ENCODE measurements around the gene INPP5J. TPM values are rescaled to one million over a fixed set of nuclear protein-coding genes. Genes with fewer than 3 reads are reported as not detected.

Gene INPP5J
- total RNA-seq, 1 experiment from 2014 or later, result 6.2 TPM

- TF ChIP-seq CBFB (CRISPR knock-in tag; IDR thresholded peaks at IDR 0.05; ENCODE audit: low read depth) (peak; percentile 37; the same call in 1 of the 2 replicates), ZSCAN18 (CRISPR knock-in tag; IDR thresholded peaks at IDR 0.05) (no peak), NR1H2 (CRISPR knock-in tag; IDR thresholded peaks at IDR 0.05) (no peak), E2F4 (CRISPR knock-in tag; IDR thresholded peaks at IDR 0.05; ENCODE audit: borderline replicate concordance, low read depth) (0 out of 2 replicates have a peak, but pooled peaks have one; percentile 40), ZNF263 (CRISPR knock-in tag; IDR thresholded peaks at IDR 0.05; ENCODE audit: low read depth) (no peak), ZNF281 (CRISPR knock-in tag; IDR thresholded peaks at IDR 0.05) (peak; percentile 68; the same call in 1 of the 2 replicates), SMAD4 (CRISPR knock-in tag; IDR thresholded peaks at IDR 0.05) (peak; percentile 61; the same call in 1 of the 2 replicates), ZNF317 (CRISPR knock-in tag; IDR thresholded peaks at IDR 0.05; ENCODE audit: borderline replicate concordance, low read depth) (no peak), NFE2L1 (CRISPR knock-in tag; IDR thresholded peaks at IDR 0.05) (peak; percentile 31; the same call in 1 of the 2 replicates), GTF2I (CRISPR knock-in tag; conservative IDR thresholded peaks at IDR 0.05) (0 out of 2 replicates have a peak, but pooled peaks have one; percentile 23)
Measured at GRCh38 chr22:31084811-31085492, 37.8 kb upstream of the INPP5J start (continued).

- Mint-ChIP-seq H3K27me3 (ENCODE audit: low read depth) (peaks cover 11% of the 10 kb centered on the region), H3K36me3 (no peaks in the 10 kb centered on the region), H3K4me1 (peaks cover 32% of the 10 kb centered on the region), H3K4me3 (peak overlapping the region; percentile 69), H3K9me3 (no peaks in the 10 kb centered on the region), H3K27ac (no peak overlapping the region)
- POLR2A ChIA-PET, result interaction anchor here (1.0 to 4.2 kb wide), 8 partner anchors 12 to 195 kb away, joined by 3 to 43 read pairs (median 4); partner anchors contain the start of genes MORC2, SELENOM and TUG1
- CTCF ChIA-PET, result interaction anchor here (0.5 to 21.8 kb wide), 30 partner anchors 10 to 479 kb away, joined by 3 to 363 read pairs (median 4); partner anchors contain the start of genes INPP5J, MORC2, PLA2G3 and SELENOM
- DNase-seq (ENCODE audit: low spot score), result peak; percentile 39
- ATAC-seq, result no peak
- TF ChIP-seq ETV6 (CRISPR knock-in tag; IDR thresholded peaks at IDR 0.05), result no peak
- no peak for TF ChIP-seq KAT7 (CRISPR knock-in tag; IDR thresholded peaks at IDR 0.05; ENCODE audit: borderline replicate concordance)
- no peak for TF ChIP-seq ESRRA (CRISPR knock-in tag; IDR thresholded peaks at IDR 0.05; ENCODE audit: borderline replicate concordance)
- no peak for TF ChIP-seq OVOL2 (CRISPR knock-in tag; IDR thresholded peaks at IDR 0.05; ENCODE audit: borderline replicate concordance)
- TF ChIP-seq USF1 (CRISPR knock-in tag; IDR thresholded peaks at IDR 0.05), result no peak
- TF ChIP-seq TCF7 (CRISPR knock-in tag; IDR thresholded peaks at IDR 0.05; ENCODE audit: low read depth), result no peak
- TF ChIP-seq STAT6 (CRISPR knock-in tag; conservative IDR thresholded peaks at IDR 0.05; ENCODE audit: low read depth), result no peak
- TF ChIP-seq GABPB1 (CRISPR knock-in tag; IDR thresholded peaks at IDR 0.05), result no peak
- TF ChIP-seq SMAD4 (CRISPR knock-in tag; IDR thresholded peaks at IDR 0.05), result no peak
- no peak for TF ChIP-seq ZNF121 (CRISPR knock-in tag; IDR thresholded peaks at IDR 0.05)
- no peak for TF ChIP-seq MYBL2 (CRISPR knock-in tag; IDR thresholded peaks at IDR 0.05)
- no peak for TF ChIP-seq IRF1 (CRISPR knock-in tag; IDR thresholded peaks at IDR 0.05)
- TF ChIP-seq MLX (CRISPR knock-in tag; IDR thresholded peaks at IDR 0.05), result no peak
- TF ChIP-seq FOXJ3 (CRISPR knock-in tag; IDR thresholded peaks at IDR 0.05; ENCODE audit: borderline replicate concordance), result no peak
- no peak for TF ChIP-seq HMGXB4 (CRISPR knock-in tag; IDR thresholded peaks at IDR 0.05)
Measured at GRCh38 chr22:31085493-31085824, 37.3 kb upstream of the INPP5J start.

Data from WTC11 (cell line).